Stimulated activated CD4-positive, alpha-beta T cell treated with anti-CD3 and anti-CD28 coated beads, TNF-alpha, amount 100 ng/mL, for 48 hours (primary cell): ENCODE results near the gene EXOC7.

ENCODE experiments used
- DNase-seq, 3 donors: peaks; one replicate each; pipeline ENCODE4 v3.0.0-alpha.2; 2020; ENCODE audit warnings: low read depth in 3 of 3

The EXOC7 gene, protein sequence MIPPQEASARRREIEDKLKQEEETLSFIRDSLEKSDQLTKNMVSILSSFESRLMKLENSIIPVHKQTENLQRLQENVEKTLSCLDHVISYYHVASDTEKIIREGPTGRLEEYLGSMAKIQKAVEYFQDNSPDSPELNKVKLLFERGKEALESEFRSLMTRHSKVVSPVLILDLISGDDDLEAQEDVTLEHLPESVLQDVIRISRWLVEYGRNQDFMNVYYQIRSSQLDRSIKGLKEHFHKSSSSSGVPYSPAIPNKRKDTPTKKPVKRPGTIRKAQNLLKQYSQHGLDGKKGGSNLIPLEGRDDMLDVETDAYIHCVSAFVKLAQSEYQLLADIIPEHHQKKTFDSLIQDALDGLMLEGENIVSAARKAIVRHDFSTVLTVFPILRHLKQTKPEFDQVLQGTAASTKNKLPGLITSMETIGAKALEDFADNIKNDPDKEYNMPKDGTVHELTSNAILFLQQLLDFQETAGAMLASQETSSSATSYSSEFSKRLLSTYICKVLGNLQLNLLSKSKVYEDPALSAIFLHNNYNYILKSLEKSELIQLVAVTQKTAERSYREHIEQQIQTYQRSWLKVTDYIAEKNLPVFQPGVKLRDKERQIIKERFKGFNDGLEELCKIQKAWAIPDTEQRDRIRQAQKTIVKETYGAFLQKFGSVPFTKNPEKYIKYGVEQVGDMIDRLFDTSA

DNA sequence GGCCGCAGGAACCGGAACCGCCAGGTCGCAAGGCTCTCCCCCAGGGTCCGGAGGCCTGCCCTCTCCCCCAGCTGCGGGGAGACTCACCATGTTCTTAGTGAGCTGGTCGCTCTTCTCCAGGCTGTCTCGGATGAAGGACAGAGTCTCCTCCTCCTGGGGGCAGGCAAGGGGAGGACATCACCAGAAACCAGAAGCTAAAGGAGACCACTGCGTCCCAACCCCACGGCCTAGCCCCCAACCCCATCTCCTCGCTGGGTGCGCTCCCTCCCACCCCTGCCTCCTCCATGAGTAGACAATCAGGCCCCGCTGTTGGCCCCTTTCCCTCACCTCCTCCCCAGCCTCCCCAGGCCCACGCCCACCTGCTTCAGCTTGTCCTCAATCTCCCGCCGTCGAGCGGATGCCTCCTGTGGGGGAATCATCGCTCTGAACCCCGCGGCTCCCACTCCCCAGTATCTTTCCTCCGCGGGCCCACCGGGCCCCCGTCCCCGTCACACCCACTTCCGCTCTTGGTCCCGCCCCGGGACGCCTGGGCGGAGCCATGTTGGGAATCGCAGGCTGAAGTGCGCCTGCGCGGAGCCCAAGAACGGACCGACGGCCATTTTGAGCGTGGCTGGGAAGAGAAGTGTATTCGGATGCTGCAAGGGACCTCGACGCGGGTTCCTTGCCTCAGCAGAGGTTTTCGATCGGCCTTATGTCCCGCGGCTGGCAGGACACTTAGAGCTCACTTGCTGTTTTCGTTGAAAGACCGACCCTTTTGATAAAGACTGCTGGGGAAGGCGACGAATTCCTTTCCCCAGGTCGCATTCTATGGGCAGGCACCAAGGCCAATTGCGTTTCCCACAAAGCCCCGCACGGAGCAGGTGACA is at the start of gene EXOC7:
Gene EXOC7 (minus strand): TSS at position 514 of the 866 bp plus-strand sequence. CDS start 95 bp downstream, at position 419.
- DNase-seq = peak; percentile 76 to 85 (median 85)

DNA sequence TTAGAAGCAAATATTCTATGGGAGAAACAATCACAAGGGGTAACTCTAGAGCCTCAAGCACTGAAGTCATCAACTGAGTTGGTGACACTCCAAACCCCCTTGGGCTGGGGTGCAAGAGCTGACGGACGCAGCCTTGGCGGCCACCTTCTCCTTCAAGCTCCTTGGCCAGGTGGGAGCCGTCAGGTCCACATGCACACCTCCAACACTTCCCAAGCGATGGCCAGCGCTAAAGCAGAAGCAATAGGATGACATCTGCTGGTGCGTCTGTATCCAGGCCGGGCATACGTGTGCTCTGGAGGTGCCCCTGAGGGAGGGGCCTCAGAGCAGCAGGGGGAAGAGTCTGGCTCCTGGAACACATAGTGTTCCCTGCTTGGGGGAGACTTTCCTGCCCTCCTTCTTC is 49.6 kb upstream of the EXOC7 start:
- DNase-seq = no peak

DNA sequence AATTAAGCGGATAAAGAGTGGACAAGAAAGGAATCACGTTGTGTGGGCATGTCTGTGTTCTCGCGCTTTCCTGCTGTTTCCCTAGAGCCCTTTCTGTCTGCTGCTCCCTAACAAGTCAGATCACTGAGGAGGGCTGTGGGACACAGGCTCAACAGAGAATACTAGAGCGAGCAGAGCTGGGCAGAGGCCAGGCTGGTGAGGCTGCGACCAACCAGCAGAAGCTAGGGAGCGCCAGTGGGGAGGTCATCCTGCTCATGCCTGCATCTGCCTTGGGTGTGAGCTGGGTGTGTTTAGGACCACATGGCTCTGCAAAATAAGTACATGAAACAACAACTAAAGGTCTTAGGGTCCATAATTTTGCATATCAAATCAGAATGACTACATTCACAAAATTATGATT is 49.0 kb upstream of the EXOC7 start:
- DNase-seq = no peak

DNA sequence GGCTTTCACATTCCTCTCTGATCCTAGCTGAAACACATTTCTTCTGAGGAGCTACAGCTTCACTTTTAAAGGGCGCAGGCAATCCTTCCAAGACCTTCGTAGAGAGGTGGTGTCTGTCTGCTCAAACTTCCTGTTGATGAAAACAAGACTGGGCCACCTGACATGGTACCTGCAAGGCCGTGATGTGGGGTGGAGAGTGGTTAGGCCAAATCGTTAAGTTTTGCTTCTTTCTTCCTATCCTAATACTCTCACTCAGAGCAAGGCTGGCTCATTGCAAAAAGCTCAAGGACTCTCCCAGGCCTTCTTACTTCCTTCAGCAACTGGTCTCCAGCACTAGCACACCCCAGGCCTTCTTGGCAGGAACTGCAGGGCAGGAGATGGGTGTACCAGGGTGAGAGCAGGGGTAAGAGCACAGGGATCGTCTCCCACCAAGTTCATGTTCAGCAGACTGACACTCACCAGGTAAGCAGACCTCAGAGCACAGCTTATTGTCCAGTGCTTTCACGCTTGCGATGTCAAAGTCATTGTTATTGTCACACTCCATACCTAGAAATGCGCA is 48.4 kb upstream of the EXOC7 start:
- DNase-seq = no peak

DNA sequence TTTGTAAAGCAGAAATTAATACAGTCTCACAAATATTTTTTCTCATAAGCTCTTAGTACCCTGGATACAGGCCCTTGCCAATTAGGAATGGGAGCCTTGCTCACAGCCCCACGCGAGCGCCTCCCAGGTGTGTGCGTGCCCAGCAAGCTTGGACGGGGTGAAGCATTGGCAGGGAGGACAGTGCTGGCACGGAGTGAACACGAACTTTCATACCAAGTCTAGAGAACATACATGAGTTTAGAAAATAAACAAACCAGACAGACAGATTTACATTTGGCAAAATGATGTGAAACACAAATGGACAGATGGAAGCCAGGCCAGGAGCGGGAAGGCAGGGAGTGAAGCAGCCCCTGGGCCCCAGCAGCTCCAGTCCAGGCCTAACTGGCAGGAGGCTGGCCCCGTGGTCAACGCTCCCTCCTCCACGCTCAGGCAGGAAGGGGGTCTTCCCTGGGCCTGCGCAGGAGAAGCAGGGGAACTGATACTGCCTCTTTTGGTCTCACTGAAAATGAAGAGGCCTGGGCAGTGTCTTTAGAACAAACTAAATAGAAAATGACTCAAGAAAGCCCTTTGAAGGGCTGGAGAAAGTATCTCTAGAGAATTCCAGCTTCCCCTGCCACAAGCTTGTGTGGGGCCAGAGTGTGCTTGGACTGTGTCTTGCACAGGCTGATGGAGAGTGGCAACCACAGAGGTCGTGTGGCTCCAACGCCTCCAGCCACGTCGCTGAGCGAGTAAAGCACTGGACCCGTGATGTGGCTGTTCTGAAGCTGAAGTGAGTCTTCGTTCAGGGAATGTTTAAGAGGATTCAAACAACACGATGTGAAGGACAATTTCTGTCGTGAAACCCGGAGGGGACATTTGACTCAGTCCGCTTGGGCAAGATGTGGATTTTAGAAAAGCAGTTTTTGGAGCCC is 47.4 kb upstream of the EXOC7 start:
- DNase-seq = no peak

DNA sequence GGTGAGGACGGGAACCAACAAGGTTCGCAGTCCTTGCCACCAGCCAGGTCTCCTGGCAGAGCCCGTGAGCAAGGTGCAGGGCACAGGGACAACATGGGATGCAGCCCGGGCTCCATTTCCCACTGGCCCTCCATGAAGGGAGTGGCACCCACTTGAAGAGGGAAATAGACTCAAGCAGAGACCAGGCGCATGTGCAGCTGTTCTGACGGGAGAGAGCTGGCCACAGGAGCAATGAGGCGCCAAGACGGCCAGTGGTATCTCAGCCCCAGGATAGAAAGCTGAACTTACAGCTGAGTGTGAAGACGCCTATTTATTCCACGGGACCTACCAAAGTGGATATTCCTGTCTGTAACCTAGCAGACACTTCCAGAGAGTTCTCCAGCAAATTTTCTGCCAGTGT is 45.6 kb upstream of the EXOC7 start:
- DNase-seq = no peak

DNA sequence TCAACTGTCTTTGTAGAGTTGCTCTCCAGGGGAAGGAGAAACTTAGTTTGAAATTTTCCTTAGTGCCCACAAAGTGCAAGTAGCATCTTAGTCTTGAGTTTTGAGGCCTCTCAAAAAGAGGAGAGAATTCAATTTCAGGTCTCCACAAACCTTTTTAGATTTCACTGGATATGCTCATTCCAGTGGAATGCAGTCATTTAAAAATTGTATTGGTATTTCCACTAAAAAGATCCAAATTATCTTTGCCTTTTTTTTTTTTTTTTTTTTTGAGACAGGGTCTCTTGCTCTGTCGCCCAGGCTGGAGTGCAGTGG is 44.4 kb upstream of the EXOC7 start:
- DNase-seq = no peak

DNA sequence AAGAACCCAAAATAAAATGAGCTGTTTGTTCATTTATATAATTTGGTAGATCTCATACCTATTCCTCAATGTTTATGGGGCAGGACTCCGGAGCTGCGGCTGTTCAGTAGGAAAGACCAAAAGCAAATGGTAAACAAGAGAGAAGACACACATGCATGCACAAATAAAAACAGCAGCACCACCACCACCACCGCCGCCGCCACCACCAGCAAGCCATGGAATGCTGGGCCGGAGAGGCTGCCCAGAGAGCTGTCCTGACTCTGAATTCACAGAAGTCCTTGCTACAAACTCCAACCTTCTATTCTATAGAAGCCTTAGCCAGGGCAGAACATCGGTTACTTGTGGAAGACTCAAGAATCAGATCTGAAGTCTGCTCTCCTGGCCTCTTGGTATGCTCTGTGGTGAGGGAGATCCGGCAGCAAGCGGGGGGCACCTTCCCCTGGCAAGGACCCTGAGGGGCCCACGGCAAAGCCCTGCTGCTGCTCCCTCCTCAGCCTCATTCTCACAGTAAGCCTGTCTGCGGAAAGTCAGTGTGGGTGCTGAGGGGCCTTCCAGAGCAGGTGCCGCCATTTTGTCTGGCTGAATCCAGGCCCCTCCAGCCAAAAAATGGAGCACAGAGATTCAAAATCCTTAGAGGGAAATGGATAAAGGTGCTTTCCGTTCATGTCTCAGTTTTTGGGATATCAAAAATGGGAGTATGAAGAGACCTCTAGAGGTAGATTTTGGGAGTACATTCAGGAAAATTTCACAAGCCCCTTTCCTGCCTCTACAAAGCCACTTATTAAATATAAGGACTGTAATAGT is 43.8 kb upstream of the EXOC7 start:
- no peak for DNase-seq

DNA sequence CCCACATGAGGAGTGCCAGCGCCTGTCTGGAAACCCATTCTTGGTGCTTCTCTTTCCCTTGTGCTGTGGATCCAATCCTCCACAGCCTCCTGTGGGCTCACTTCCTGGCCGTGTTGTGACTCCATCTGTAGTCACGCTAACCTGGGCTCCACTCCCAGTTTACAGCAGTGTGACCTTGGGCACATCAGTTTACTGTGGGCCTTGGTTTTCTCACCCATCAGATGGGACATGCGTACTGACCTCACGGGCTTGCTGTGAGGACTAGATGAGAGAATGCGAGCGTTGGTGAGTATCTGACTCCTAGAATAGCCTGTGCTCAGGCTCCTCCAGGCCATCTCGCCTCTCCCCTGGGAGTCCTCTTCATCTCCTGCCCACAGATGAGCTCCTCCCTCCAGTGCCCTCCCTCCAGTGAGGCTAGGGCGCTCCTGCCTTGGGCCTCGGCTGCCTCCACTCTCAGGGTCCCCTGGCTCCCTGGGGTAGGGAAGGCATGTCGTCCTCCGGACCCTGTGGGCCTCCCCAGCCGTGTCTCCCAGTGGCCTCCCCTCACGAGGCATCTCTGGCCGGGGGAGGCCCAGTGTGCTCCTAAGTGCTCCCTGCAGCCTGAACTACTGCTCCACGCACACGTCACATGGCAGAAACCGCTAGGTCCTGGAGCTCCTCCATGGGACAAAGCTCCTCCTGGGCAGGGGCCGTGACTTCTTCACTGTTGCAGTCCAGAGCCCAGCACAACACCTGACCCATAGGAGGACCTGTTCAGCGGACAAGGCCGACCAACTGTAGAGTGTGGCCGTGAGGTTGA is 42.7 kb upstream of the EXOC7 start:
- no peak for DNase-seq

DNA sequence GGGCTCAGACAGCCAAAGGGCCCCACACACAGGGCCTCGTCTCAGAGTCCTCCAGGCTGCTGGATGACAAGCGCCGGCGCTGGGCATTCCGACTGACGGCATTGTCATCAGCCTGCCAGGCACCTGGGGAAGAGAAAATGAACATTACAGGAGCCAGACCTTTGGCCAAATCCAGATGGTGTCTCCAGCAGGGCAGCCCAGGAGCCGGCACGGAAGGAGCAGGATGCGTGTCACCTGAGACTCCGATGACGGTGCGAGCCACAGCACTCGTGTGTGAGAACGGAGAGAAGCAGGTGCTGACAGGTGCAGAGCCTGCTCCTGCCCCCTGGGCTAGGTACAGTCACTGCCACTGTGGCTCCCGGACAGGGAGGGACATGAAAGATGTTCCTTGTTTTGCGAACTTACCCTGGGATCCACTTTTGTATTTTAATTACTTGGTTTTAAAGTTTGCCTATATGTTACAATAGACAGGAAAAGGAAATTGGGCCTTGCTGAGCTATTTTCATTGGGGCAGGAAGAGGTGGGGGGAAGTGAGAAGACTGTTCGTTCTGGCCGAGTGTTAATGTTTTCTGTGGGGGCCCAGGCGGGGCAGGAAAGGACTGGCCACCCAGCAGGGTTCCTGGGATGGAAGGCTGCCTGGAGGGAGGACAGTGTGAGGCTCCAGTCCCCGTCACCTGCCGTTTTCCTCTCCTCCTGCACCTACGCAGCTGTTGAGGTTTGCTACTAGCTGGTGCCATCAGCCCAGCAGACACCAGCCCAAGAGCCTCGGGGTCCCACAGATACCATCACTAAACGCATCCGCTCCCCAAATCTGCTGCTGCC is 41.9 kb upstream of the EXOC7 start:
- no peak for DNase-seq

DNA sequence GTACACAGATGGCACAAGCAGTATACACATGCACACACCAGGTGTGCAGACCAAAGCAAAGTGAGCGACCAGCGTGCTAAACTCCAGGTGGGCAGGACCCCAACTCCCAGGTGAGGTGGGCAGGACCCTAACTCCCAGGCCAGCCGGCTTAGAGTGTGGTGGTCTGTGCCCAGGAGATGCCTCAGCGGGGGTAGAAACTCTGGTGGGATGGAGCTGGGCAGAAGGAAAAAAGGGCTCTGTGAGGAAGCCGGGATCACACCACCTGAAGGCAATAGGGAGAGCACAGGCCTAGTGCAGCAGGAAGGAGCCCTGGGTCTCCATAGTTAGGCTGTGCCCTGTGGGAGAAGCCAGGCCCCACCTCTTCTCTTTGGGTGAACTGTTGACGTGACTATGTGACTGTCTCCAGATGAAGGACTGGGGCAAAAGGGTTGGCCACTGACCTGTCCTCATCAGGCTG is 39.0 kb upstream of the EXOC7 start:
- no peak for DNase-seq

DNA sequence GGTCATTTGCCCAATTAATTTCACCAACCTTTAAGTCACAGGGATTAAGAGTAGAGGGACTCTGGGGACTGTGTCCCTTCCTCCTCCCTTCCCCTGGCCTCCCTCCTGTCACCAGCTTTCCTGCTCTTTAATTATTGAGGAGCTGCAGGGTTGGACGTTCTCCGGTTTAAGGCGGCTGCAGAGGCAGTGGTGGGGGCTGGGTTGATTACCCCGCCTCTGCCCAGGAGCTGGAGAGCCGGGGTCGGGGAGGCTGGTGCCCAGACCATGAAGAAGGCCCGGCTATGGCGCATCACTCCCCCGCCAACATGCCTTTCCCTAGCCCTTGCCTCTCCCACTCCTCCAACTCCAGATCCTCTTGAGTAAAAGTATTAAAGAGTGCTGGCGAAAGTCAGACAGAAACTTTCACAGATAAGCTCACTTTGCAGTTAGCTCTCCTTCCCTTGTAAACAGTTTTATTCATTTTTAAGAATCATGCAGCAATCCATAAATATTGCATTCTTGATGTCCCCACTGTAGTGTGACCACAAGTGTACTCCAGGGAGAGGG is 38.5 kb upstream of the EXOC7 start:
- DNase-seq = no peak

DNA sequence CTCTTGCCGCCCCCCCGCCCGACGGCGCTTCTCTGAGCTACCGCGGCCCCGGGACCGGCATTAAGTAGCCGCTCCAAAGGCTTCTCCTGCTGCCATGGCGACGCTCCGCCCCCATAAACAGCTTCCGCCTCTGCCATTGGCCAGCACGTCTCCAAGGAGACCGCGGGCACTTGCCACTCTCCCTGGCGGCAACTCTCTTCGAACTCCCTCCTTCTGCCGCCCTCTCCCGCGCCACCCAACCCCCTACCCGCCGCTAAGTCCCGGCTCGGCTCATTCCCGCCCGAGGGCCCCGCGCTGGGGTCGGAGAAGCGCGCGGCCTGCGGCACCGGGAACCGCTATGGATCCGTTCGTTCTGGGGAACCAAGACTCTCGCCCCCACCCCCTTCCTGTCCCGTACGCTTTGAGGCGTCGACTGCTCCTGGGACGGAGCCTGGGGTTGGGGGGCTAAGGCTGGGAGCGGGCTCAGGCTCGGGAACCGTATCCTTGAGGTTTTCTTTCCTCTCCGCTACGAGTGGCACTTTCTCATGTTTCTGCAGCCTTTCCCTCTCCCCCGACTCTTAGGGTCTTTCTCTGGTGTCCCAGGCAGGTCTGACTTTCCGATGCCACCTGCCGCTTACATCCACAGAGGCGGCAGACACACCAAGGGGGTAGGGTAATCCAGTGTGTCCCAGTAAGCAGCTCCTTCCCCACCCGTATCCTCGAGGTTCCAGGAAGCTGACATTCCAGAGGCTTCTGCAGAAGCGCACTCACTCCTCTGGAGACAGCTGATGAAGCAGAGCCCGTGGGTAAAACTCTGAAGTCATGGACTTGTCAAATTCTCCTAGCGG is 37.8 kb upstream of the EXOC7 start, which contains the start of gene FOXJ1:
Gene FOXJ1 (minus strand): TSS at position 34 of the 827 bp plus-strand sequence. CDS start 850 bp downstream, outside the sequence.
- DNase-seq = peak; percentile 79 to 84 (median 83)

DNA sequence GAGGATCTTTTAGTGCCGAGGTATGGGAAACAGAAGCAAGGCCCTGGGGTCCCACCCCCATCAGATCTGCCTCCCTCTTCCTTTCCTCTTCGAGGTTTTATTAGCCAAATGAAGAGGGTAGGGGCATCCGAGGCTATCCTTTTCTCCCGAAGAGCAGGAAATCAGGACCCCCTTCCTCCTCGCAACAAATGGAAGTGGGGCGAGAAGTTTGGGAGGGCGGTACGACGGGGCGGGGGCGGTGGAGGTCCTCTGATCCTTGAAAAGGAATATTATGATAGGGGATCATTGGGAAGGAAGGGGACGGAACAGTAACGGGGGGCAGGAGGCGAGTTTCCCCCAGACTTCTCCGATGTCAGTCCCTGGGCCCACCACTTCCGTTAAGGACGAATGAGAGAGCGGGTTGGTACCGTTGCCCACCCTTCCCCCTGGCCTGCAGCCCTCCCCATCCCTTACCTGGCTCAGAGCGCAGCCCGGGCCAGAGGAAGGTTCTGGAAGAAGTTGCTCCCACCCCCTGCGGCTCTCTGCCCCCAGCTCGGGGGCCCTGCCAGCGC is 37.1 kb upstream of the EXOC7 start:
- no peak for DNase-seq

DNA sequence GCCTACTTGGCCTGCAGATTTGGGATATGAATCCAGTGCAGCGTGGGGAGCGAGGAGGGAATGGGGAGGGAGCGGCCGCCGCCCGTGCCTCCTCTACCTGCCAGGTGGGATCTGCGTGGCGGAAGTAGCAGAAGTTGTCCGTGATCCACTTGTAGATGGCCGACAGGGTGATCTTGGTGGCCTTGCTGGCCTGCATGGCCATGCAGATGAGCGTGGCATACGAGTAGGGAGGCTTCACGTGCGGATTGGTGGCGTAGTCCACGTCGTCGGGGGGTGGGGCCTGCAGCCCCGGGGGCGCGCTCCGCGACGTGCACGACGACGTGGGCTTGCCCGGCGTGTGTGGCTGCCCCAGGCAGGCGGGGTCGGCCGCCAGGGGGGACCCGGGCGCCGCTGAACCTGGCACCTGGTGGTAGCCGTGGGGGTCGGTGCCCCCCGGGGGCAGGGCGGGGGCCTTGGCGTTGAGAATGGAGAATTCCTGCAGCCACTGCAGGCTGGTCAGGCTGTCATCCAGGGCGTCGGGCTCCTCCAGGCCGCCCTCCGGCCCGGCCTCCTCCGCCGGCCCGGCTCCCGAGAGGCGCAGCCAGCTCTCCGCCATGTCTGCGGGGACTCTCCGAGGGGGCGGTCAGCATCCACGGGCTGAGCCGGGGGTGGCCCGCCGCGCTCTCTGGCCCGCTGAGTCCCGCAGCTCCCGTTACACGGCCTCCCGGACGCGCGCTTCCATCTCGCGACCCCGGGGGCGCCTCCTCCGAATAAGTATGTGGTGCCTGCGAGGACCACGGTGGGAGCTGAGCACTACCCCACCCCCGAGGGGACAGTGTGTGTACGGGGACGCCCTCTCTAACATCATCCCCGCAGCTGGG is 36.4 kb upstream of the EXOC7 start:
- no peak for DNase-seq
